H1 (cell line): ENCODE measurements around the gene CRTAP.

ENCODE experiments used
- YY1 ChIP-seq: IDR thresholded peaks from 2 replicates; pipeline ENCODE4 v1.6.1; 2011; ENCODE audit warnings: low read depth, mild to moderate bottlenecking, low read length
- TF ChIP-seq, protein P1 (sequence below): IDR thresholded peaks from 2 replicates; pipeline ENCODE4 v1.6.1; 2012; ENCODE audit warnings: inconsistent platforms

DNA sequence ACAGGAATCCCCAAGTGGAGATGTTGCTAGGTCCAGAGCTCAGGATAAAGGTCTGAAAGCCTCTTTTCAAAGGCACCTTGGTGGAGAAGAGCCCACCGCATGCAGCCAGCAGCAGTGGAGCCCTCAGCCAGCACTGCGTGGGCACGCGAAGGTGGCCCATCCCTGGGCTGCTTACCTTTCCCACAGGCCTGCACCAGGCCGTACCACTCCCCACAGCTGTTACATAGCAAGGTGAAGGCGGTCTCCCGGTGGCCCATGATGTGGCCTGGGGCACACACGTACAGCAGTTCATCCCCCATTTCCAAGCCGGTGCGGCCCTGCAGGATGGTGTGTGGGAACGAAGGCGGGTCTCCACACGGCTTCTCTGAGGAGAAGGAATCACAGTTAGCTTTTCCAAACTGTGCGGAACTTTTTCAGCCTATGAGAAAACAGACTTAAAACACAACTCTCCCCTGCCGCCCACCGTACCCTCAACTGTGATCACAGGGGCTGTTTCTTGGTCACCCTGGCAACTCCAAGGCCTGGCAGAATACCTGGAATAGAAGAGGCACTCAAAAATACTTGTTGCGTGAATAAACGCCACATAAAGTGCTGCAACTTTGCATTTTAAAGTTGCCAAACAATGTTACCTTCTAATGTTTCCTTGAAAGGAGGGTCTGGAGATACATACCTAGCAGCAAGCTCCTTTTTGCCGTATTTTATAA lies 61.0 kb downstream of the CRTAP start:
- TF ChIP-seq, protein P1, sequence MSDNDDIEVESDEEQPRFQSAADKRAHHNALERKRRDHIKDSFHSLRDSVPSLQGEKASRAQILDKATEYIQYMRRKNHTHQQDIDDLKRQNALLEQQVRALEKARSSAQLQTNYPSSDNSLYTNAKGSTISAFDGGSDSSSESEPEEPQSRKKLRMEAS, result no peak
- no peak for TF ChIP-seq YY1
